Stimulated activated CD8-positive, alpha-beta memory T cell treated with anti-CD3 and anti-CD28 coated beads, Interleukin-7, amount 100 ng/mL, for 4 hours (primary cell): ENCODE results near the gene SLC25A24.
"Not testable (repeated sequence)": the region's sequence is repeated elsewhere in the genome, so short reads cannot be mapped to it uniquely, and the experiment has no call there.

Experiments used
- DNase-seq, 2 donors: peaks; one replicate each; pipeline ENCODE4 v3.0.0-alpha.2; 2020; ENCODE audit warnings: low read depth in 2 of 2

Gene SLC25A24

GRCh38 chr1:108199781-108200686, at the start of gene SLC25A24:
TSS of gene SLC25A24 (minus strand) at chr1:108200343. CDS start at chr1:108200138, 205 bp downstream.
- DNase-seq = peak; percentile 23 to 64

- DNase-seq = not testable (repeated sequence)
Measured at GRCh38 chr1:108243976-108244375, 43.8 kb upstream of the SLC25A24 start, which contains the start of gene NBPF4. TSS of gene NBPF4 (minus strand) at chr1:108244076. CDS start at chr1:108243761, 315 bp downstream.

GRCh38 chr1:108239426-108239825, 39.3 kb upstream of the SLC25A24 start:
- DNase-seq = not testable (repeated sequence)

GRCh38 chr1:108235308-108235707, 35.2 kb upstream of the SLC25A24 start:
- DNase-seq = not testable (repeated sequence)

GRCh38 chr1:108232183-108232582, 32.0 kb upstream of the SLC25A24 start:
- DNase-seq = not testable (repeated sequence)

- not testable (repeated sequence) for DNase-seq
Measured at GRCh38 chr1:108229976-108230375, 29.8 kb upstream of the SLC25A24 start.

- DNase-seq = not testable (repeated sequence)
Measured at GRCh38 chr1:108227772-108228171, 27.6 kb upstream of the SLC25A24 start.

- not testable (repeated sequence) for DNase-seq
Measured at GRCh38 chr1:108226855-108227254, 26.7 kb upstream of the SLC25A24 start.

GRCh38 chr1:108223226-108223625, 23.1 kb upstream of the SLC25A24 start:
- not testable (repeated sequence) for DNase-seq

GRCh38 chr1:108217515-108218174, 17.5 kb upstream of the SLC25A24 start:
- not testable (repeated sequence) for DNase-seq

GRCh38 chr1:108217007-108217406, 16.9 kb upstream of the SLC25A24 start:
- not testable (repeated sequence) for DNase-seq

- DNase-seq = not testable (repeated sequence)
Measured at GRCh38 chr1:108216028-108216890, 16.1 kb upstream of the SLC25A24 start.

GRCh38 chr1:108214641-108215465, 14.7 kb upstream of the SLC25A24 start:
- DNase-seq = not testable (repeated sequence)

GRCh38 chr1:108211014-108211413, 10.9 kb upstream of the SLC25A24 start:
- no peak for DNase-seq

GRCh38 chr1:108209456-108210108, 9.4 kb upstream of the SLC25A24 start:
- no peak for DNase-seq

GRCh38 chr1:108208724-108209446, 8.7 kb upstream of the SLC25A24 start:
- DNase-seq = no peak

GRCh38 chr1:108203582-108203981, 3.4 kb upstream of the SLC25A24 start:
- not testable (repeated sequence) for DNase-seq

- DNase-seq = no peak
Measured at GRCh38 chr1:108201687-108202086, 1.5 kb upstream of the SLC25A24 start.

GRCh38 chr1:108200687-108201051, 526 bp upstream of the SLC25A24 start:
- DNase-seq = peak in 1 of 2 donors; percentile 23
